Loucy (cell line): Measurements from ENCODE around the gene CLMN.

Experiments used
- H2AFZ ChIP-seq: fragments of 200-600 bp; sonication (generic); 2 replicates; pipeline ENCODE4 v1.6.0; 2016; ENCODE audit warnings: antibody characterized with exemption, mild to moderate bottlenecking, low read length, moderate library complexity
- H3F3A ChIP-seq: fragments of 200-600 bp; 2 replicates; pipeline ENCODE4 v1.6.0; 2016; ENCODE audit warnings: antibody characterized with exemption, low read depth, mild to moderate bottlenecking
- H3K27me3 ChIP-seq: fragments of 200-600 bp; sonication (generic); 2 replicates; pipeline ENCODE4 v1.6.1; 2014; ENCODE audit warnings: low read length, mild to moderate bottlenecking; ENCODE audit not compliant: insufficient read depth, poor library complexity, severe bottlenecking
- H3K36me3 ChIP-seq: fragments of 200-600 bp; sonication (generic); 2 replicates; pipeline ENCODE4 v1.6.1; 2016; ENCODE audit warnings: low read length; ENCODE audit not compliant: insufficient read depth
- H3K4me1 ChIP-seq: fragments of 200-600 bp; sonication (generic); 2 replicates; pipeline ENCODE4 v1.5.1; 2014; ENCODE audit warnings: low read length, mild to moderate bottlenecking; ENCODE audit not compliant: insufficient read depth, poor library complexity, severe bottlenecking
- H3K4me2 ChIP-seq: fragments of 200-600 bp; sonication (generic); 2 replicates; pipeline ENCODE4 v1.6.0; 2014; ENCODE audit warnings: antibody characterized with exemption, low read length, low read depth, mild to moderate bottlenecking; ENCODE audit not compliant: poor library complexity, severe bottlenecking
- H3K4me3 ChIP-seq: fragments of 200-600 bp; sonication (generic); 2 replicates; pipeline ENCODE4 v1.5.1; 2014; ENCODE audit warnings: low read length, mild to moderate bottlenecking, mixed read lengths; ENCODE audit not compliant: poor library complexity, severe bottlenecking
- H3K79me2 ChIP-seq: fragments of 200-600 bp; sonication (generic); 2 replicates; pipeline ENCODE4 v1.6.1; 2014; ENCODE audit warnings: low read length; ENCODE audit not compliant: insufficient read depth
- H3K9ac ChIP-seq: fragments of 200-600 bp; sonication (generic); 2 replicates; pipeline ENCODE4 v1.6.0; 2014; ENCODE audit warnings: mild to moderate bottlenecking, low read depth, low read length, moderate library complexity; ENCODE audit not compliant: poor library complexity, severe bottlenecking
- H3K9me2 ChIP-seq: fragments of 200-600 bp; sonication (generic); replicated peaks from 2 replicates; pipeline ENCODE4 v1.6.1; 2016; ENCODE audit warnings: low read depth, low read length, mixed read lengths
- H3K9me3 ChIP-seq: fragments of 200-600 bp; sonication (generic); 2 replicates; pipeline ENCODE4 v1.6.1; 2014; ENCODE audit warnings: mild to moderate bottlenecking, antibody characterized with exemption, low read length, low read depth; ENCODE audit not compliant: insufficient read depth
- H4K20me1 ChIP-seq: fragments of 200-600 bp; sonication (generic); 2 replicates; pipeline ENCODE4 v1.6.0; 2014; ENCODE audit warnings: antibody characterized with exemption, low read length, mild to moderate bottlenecking; ENCODE audit not compliant: insufficient read depth, poor library complexity, severe bottlenecking
- EZH2phosphoT487 ChIP-seq: fragments of 200-600 bp; IDR thresholded peaks from 2 replicates; pipeline ENCODE4 v1.6.1; 2018; ENCODE audit warnings: antibody characterized with exemption, mild to moderate bottlenecking, moderate library complexity, borderline replicate concordance
- TF ChIP-seq, protein P1 (sequence below): fragments of 200-600 bp; sonication (generic); conservative IDR thresholded peaks from 2 replicates; pipeline ENCODE4 v1.5.1; 2014; ENCODE audit warnings: mild to moderate bottlenecking, antibody characterized with exemption, low read length

CLMN gene

DNA sequence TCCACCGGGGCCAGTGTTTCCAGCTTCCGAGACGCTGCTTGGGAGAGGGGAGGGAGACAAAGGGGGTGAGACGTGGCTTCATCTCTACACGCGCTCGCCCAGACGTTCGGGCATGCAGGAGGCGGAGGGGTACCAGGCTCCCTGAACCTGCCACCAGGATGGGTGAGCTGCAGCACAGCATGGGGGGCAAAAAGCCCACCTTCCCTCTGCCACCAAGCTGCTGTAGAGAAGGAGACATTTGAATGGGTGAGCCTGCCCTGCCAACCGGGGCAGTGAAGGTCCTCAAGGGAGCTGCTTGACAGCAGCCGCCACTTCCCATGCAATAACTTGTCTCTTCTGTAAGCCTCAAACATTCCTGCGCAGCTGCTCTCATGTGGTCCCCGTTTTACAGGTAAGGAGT lies 83.9 kb downstream of the CLMN start:
- H3K4me1 ChIP-seq, result no peaks in the 10 kb centered on the region
- H4K20me1 ChIP-seq, result no peaks in the 10 kb centered on the region
- H3K4me2 ChIP-seq, result no peak overlapping the region
- H3K27me3 ChIP-seq, result no peaks in the 10 kb centered on the region
- H3K4me3 ChIP-seq, result no peak overlapping the region
- no peaks in the 10 kb centered on the region for H3F3A ChIP-seq
- H3K9ac ChIP-seq, result no peak overlapping the region
- H3K79me2 ChIP-seq, result no peaks in the 10 kb centered on the region
- no peaks in the 10 kb centered on the region for H3K36me3 ChIP-seq
- no peak overlapping the region for H2AFZ ChIP-seq
- TF ChIP-seq, protein P1, sequence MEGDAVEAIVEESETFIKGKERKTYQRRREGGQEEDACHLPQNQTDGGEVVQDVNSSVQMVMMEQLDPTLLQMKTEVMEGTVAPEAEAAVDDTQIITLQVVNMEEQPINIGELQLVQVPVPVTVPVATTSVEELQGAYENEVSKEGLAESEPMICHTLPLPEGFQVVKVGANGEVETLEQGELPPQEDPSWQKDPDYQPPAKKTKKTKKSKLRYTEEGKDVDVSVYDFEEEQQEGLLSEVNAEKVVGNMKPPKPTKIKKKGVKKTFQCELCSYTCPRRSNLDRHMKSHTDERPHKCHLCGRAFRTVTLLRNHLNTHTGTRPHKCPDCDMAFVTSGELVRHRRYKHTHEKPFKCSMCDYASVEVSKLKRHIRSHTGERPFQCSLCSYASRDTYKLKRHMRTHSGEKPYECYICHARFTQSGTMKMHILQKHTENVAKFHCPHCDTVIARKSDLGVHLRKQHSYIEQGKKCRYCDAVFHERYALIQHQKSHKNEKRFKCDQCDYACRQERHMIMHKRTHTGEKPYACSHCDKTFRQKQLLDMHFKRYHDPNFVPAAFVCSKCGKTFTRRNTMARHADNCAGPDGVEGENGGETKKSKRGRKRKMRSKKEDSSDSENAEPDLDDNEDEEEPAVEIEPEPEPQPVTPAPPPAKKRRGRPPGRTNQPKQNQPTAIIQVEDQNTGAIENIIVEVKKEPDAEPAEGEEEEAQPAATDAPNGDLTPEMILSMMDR, result no peak
- no peak for TF ChIP-seq EZH2phosphoT487
- no peaks in the 10 kb centered on the region for H3K9me2 ChIP-seq
- H3K9me3 ChIP-seq, result no peaks in the 10 kb centered on the region

GRCh38 chr14:95235351-95235750 lies 84.4 kb downstream of the CLMN start:
- H3K4me3 ChIP-seq, result no peak overlapping the region
- H3K4me1 ChIP-seq, result no peaks in the 10 kb centered on the region
- no peak overlapping the region for H2AFZ ChIP-seq
- H3K9me3 ChIP-seq, result no peaks in the 10 kb centered on the region
- H3K27me3 ChIP-seq, result no peaks in the 10 kb centered on the region
- H3K36me3 ChIP-seq, result no peaks in the 10 kb centered on the region
- H3K79me2 ChIP-seq, result no peaks in the 10 kb centered on the region
- no peaks in the 10 kb centered on the region for H4K20me1 ChIP-seq
- TF ChIP-seq, protein P1, result no peak
- TF ChIP-seq EZH2phosphoT487, result no peak
- no peaks in the 10 kb centered on the region for H3F3A ChIP-seq
- no peak overlapping the region for H3K4me2 ChIP-seq
- no peak overlapping the region for H3K9ac ChIP-seq
- H3K9me2 ChIP-seq, result no peaks in the 10 kb centered on the region

- Histone ChIP-seq H3K36me3 (no peaks in the 10 kb centered on the region), H3K27me3 (no peaks in the 10 kb centered on the region), H3F3A (no peaks in the 10 kb centered on the region), H3K79me2 (no peaks in the 10 kb centered on the region), H3K9me3 (no peaks in the 10 kb centered on the region), H3K4me3 (no peak overlapping the region), H3K9me2 (no peaks in the 10 kb centered on the region), H4K20me1 (no peaks in the 10 kb centered on the region), H3K4me1 (no peaks in the 10 kb centered on the region), H3K4me2 (no peak overlapping the region), H2AFZ (no peak overlapping the region), H3K9ac (no peak overlapping the region)
- TF ChIP-seq EZH2phosphoT487, result no peak
- TF ChIP-seq, protein P1, result no peak
These were observed 85.3 kb downstream of the CLMN start for GRCh38 chr14:95234426-95234825.
